ENCODE results near the gene C16orf96.
"Not testable (repeated sequence)": the region's sequence is repeated elsewhere in the genome, so short reads cannot be mapped to it uniquely, and the experiment has no call there.

Gene C16orf96

DNA sequence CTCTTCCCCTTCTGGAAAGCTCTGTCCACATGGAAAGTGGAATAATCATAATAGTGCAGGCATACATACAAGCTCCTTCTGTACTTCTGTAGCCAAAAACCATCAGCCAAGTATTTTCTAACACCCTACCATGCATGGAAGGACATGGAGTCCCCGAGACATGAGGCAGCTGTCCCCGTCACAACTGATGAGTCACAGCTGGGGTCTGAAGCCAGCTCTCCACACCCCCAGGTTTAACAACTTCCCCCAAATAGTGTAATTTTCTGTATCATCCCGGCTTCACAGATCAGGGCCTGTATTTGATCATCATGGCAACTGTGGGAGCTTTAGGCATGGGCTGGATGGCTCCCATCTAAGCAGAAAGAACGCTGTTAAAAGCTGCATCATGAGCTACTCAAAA lies 16.6 kb downstream of the C16orf96 start:
- DNase-seq (ENCODE audit: insufficient read length) = no peak
- TF ChIP-seq POLR2AphosphoS5 (IDR thresholded peaks at IDR 0.05; ENCODE audit: low read depth, low read length) (no peak), TAF1 (IDR thresholded peaks at IDR 0.05; ENCODE audit: borderline replicate concordance, low read depth, low read length) (no peak), POLR2A (IDR thresholded peaks at IDR 0.05; ENCODE audit: low read depth, low read length) (no peak)
- no peak for FAIRE-seq

DNA sequence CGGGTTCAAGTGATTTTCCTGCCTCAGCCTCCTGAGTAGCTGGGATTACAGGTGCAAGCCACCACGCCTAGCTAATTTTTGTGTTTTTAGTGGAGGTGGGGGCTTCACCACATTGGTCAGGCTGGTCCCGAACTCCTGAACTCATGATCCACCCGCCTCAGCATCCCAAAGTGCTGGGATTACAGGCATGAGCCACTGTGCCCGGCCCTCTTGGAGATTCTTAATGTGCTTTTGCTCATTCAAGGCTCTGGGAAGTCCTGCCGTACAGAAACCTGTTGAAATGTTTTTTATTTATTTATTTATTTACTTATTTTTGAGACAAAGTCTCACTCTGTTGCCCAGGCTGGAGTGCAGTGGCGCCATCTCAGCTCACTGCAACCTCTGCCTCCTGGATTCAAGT lies 17.8 kb downstream of the C16orf96 start:
- DNase-seq (ENCODE audit: insufficient read length); FAIRE-seq: not testable (repeated sequence)

DNA sequence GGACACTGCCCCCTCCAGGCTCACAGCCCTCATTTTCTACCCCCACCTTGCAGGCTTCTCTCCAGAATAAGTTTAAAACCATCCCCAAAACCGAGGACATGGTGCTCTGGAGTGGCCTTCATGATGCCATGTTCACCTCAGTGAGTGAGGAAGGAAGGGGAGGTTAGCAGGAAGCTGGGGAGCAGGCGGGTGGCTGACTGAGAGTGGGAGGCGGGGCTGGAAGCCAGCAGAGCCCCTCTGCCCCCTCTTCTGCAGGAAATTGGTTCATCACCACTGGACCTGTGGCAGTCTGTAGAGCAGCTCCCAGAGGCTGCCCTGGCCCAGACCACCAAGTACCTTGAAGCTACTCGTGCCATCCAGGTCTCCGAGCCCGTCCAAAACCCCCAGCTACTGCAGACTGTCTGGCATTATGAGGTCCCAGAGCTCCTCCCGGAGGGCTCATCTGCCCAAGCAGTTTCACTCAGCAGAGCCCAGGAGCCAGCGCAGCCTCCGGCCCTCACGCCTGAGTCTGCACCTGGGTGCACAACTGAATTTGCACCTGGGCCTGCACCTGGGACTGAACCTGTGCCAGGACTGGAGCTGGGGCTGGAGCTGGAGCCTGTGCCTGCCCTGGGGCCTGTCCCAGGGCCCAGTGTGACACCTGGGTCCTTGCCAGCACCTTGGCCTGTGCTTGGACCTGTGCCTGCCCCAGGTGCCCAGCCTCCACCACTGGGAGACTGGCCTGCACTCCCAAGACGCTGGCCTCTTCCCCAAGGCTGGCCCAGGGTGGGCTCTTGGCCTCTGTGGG lies 19.0 kb downstream of the C16orf96 start:
- DNase-seq (ENCODE audit: insufficient read length) (no peak), FAIRE-seq (no peak)
- TF ChIP-seq POLR2A (IDR thresholded peaks at IDR 0.05; ENCODE audit: low read depth, low read length) (no peak), TAF1 (IDR thresholded peaks at IDR 0.05; ENCODE audit: borderline replicate concordance, low read depth, low read length) (no peak), POLR2AphosphoS5 (IDR thresholded peaks at IDR 0.05; ENCODE audit: low read depth, low read length) (no peak)

DNA sequence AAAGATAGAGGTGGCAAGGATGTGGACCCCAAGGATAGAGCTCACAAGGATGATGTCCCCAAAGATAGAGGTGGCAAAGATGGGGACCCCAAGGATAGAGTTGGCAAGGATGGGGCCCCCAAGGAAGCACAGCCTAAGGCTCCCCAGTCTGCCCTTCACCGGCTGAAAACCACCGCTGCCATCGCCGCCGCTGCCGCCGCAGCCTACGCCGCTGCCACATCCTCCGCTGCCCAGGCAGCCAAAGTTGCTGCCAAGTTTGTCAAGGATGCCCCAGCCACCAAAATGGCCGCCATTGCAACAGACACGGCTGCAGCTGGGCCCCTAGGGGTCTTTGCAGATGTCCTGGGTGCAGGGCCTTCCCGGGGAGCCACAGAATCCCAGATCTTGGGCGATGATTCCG lies 19.9 kb downstream of the C16orf96 start:
- no peak for TF ChIP-seq POLR2A (IDR thresholded peaks at IDR 0.05; ENCODE audit: low read depth, low read length)
- TF ChIP-seq POLR2AphosphoS5 (IDR thresholded peaks at IDR 0.05; ENCODE audit: low read depth, low read length) = no peak
- TF ChIP-seq TAF1 (IDR thresholded peaks at IDR 0.05; ENCODE audit: borderline replicate concordance, low read depth, low read length) = no peak
- DNase-seq (ENCODE audit: insufficient read length) = no peak
- FAIRE-seq = no peak

DNA sequence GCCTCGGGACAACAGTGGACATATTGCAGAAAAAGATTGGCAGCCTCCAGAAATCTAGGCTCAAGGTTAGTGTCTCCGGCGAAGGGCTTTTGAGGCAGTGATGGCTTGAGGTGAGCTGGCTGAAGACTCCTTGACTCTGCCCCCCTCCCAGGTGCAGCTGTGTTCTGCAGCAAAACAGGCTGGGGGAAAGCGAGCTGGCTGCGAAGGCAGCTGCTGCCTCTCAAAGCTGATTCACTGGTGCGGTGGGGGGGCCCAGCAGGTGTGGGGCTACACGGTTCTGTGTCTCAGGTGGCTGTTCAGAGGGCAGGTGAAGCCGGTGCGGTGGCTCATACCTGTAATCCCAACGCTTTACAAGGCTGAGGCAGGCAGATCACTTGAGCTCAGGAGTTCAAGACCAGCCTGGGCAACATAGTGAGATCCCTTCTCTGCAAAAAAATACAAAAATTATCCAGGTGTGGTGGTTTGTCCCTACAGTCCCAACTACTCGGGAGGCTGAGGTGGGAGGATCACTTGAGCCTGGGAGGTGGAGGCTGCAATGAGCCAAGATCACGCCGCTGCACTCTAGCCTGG lies 22.9 kb downstream of the C16orf96 start:
- no peak for TF ChIP-seq POLR2AphosphoS5 (IDR thresholded peaks at IDR 0.05; ENCODE audit: low read depth, low read length)
- no peak for TF ChIP-seq TAF1 (IDR thresholded peaks at IDR 0.05; ENCODE audit: borderline replicate concordance, low read depth, low read length)
- TF ChIP-seq POLR2A (IDR thresholded peaks at IDR 0.05; ENCODE audit: low read depth, low read length) = no peak
- FAIRE-seq (no peak), DNase-seq (ENCODE audit: insufficient read length) (no peak)

DNA sequence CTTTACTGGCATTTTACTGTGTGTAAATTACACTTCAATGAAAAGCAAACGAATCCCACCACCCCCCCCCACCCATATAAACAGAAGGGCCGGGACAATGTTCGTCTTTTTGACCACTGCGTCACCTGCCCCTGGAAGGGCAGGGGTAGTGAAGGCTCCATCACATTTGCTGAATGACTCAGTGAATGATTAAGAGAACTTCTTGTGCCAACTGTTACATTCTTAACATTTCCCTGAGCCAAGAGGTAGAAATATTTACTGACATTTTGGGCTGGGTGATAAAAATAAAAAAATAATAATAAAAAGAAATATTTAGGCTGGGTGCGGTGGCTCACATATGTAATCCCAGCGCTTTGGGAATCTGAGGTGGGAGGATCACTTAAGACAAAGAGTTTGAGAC lies 24.1 kb downstream of the C16orf96 start:
- FAIRE-seq (no peak), DNase-seq (ENCODE audit: insufficient read length) (no peak)
- TF ChIP-seq POLR2A (IDR thresholded peaks at IDR 0.05; ENCODE audit: low read depth, low read length) (no peak), TAF1 (IDR thresholded peaks at IDR 0.05; ENCODE audit: borderline replicate concordance, low read depth, low read length) (no peak), POLR2AphosphoS5 (IDR thresholded peaks at IDR 0.05; ENCODE audit: low read depth, low read length) (no peak)

DNA sequence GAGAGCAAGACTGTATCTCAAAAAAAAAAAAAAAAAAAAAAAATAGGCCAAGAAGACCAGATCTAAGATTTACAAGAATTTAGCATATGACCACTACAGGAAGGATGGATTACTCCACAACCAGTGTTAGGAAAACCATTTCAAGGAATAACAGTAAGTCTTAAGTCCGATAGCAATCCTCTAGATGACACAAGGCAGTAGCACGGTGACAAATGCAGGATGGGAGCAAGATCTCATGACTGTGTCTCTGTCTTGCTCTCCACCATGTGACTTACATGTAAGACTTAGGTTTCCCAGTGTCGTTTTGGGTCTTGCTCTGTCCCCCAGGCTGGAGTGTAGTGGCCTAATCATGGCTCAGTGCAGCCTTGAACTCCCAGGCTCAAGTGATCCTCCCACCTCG lies 27.8 kb downstream of the C16orf96 start:
- no peak for DNase-seq (ENCODE audit: insufficient read length)
- TF ChIP-seq POLR2A (IDR thresholded peaks at IDR 0.05; ENCODE audit: low read depth, low read length) = no peak
- TF ChIP-seq TAF1 (IDR thresholded peaks at IDR 0.05; ENCODE audit: borderline replicate concordance, low read depth, low read length) = no peak
- TF ChIP-seq POLR2AphosphoS5 (IDR thresholded peaks at IDR 0.05; ENCODE audit: low read depth, low read length) = no peak
- no peak for FAIRE-seq

DNA sequence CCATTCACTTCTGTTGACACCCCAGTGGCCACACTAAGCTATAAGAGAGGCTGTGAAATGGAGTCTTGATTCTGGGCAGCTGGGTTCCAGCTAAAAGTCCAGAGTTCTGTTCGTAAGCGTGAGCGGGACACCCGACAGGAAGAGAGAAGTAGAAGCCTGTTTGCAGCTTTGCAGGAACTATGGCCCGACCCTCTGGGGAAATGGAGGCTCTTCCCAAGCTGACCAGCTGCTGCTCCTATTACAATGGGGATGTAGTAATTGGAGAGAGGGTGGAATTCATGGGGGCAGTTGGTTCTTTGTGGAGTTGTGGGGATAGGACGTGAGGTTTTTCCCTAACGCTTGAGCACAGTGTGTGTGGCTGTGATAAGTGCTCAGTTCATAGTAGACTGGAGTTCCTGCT lies 30.2 kb downstream of the C16orf96 start:
- TF ChIP-seq TAF1 (IDR thresholded peaks at IDR 0.05; ENCODE audit: borderline replicate concordance, low read depth, low read length) = no peak
- no peak for TF ChIP-seq POLR2A (IDR thresholded peaks at IDR 0.05; ENCODE audit: low read depth, low read length)
- TF ChIP-seq POLR2AphosphoS5 (IDR thresholded peaks at IDR 0.05; ENCODE audit: low read depth, low read length) = no peak
- FAIRE-seq = no peak
- no peak for DNase-seq (ENCODE audit: insufficient read length)

DNA sequence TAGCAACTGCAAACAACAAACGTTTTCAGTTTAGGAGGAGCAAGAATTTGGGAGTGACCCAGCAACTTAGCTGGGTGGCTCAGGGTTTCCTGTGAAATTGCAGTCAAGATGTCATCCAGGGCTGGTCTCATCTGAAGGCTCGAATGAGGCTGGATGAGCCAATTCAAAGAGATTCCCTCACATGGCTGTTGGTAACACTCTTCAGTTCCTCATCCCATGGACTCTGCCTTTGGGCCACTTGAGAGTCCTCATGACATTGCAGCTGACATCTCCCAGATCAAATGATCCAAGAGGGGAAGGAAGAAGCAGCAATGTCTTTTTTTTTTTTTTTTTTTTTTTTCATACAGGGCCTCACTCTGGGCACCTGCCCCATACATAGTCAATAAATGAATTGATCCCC lies 32.2 kb downstream of the C16orf96 start:
- FAIRE-seq (no peak), DNase-seq (ENCODE audit: insufficient read length) (no peak)
- no peak for TF ChIP-seq POLR2AphosphoS5 (IDR thresholded peaks at IDR 0.05; ENCODE audit: low read depth, low read length)

DNA sequence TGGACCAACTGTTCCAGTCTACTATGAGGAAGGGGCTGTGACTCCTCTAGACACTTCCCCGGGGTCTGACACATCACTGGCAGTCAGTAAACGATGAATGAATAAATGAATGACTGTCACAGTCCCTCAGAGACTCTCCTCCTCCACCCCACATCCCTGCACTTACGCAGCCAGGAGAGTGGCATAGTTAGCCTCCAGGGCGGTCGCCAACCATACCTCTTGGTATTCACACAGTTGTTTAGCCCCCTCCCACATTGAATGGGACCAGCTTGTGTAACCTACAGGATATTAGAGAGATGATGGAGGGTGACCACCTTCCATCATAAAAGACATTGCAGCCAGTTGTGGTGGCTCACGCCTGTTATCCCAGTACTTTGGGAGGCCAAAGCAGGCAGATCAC lies 32.8 kb downstream of the C16orf96 start:
- FAIRE-seq (no peak), DNase-seq (ENCODE audit: insufficient read length) (no peak)
- TF ChIP-seq POLR2AphosphoS5 (IDR thresholded peaks at IDR 0.05; ENCODE audit: low read depth, low read length) = no peak
- TF ChIP-seq TAF1 (IDR thresholded peaks at IDR 0.05; ENCODE audit: borderline replicate concordance, low read depth, low read length) = no peak
- TF ChIP-seq POLR2A (IDR thresholded peaks at IDR 0.05; ENCODE audit: low read depth, low read length) = no peak

DNA sequence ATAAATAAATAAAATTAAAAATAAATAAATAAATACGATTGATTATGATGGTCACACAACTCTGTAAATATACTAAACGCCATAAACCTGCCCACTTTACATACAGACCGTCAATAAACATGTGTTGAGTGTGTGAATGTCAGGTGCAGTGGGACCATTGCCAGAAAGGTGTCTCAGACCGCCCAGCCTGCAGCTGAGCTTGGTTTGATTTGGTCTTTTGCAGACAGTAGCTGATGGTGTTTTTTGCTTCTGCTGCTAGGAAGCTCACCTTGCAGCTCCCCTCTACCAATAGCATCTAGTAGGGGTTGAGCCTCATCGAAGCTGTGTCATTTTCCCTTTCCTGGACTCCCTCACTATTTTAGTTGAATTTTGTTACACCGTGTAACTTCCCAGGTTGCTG lies 35.1 kb downstream of the C16orf96 start:
- FAIRE-seq (no peak), DNase-seq (ENCODE audit: insufficient read length) (no peak)
- TF ChIP-seq POLR2A (IDR thresholded peaks at IDR 0.05; ENCODE audit: low read depth, low read length) (no peak), TAF1 (IDR thresholded peaks at IDR 0.05; ENCODE audit: borderline replicate concordance, low read depth, low read length) (no peak), POLR2AphosphoS5 (IDR thresholded peaks at IDR 0.05; ENCODE audit: low read depth, low read length) (no peak)

DNA sequence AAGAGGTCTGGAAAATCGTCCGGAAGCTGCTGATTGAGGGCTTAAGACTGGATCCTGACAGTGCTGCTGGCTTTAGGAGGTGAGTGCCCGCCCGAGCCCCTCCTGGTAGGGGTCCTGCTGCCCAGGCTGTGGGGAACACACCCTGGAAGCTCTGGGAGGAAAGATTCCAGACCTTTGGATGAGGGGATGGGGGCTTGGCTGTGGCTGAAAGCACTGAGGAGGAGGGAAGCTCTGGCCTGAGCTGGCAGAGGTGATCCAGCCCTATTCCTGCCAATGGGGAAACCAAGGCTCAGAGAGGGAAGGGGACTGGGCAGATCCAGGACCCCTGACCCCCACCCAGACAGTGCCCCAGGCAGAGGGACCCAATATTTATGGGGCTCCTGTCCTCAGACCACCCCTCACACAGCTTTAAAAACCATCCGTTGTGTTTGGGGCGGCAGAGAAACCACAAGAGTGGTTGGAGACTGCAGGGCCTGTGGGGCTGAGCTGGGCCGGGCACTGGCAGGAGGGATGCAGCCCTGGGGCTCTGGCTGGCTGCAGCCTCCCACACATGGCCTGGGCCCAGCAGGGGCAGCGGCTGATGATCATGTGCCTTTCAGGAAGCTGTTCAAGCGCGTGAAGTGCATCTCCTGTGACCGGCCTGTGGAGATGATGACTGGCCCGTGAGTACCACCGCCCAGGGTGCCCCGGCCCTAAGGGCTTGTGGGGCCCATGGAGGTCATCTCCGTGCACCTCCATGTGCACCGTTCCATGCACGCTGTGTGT lies 35.7 kb downstream of the C16orf96 start:
- no peak for TF ChIP-seq POLR2A (IDR thresholded peaks at IDR 0.05; ENCODE audit: low read depth, low read length)
- TF ChIP-seq POLR2AphosphoS5 (IDR thresholded peaks at IDR 0.05; ENCODE audit: low read depth, low read length) = no peak
- no peak for TF ChIP-seq TAF1 (IDR thresholded peaks at IDR 0.05; ENCODE audit: borderline replicate concordance, low read depth, low read length)
- FAIRE-seq (no peak), DNase-seq (ENCODE audit: insufficient read length) (no peak)

Data from GM12892 (cell line).